ENCODE measurements around the gene KDELR3.

The KDELR3 gene

GRCh38 chr22:38428714-38429113 is 39.2 kb upstream of the KDELR3 start:
- no peak overlapping the region for H3K4me3 ChIP-seq (ENCODE audit: low read depth, low read length)
- TF ChIP-seq POLR2A (IDR thresholded peaks at IDR 0.05; ENCODE audit: extremely low read depth, insufficient read length) (no peak), CTCF (IDR thresholded peaks at IDR 0.05; ENCODE audit: low read depth, low read length) (no peak), MAX (IDR thresholded peaks at IDR 0.05; ENCODE audit: low read depth, low read length) (no peak), MYC (IDR thresholded peaks at IDR 0.05; ENCODE audit: low read depth, low read length) (no peak)
- no peak for DNase-seq (ENCODE audit: low read depth)

GRCh38 chr22:38429499-38430068 is 38.3 kb upstream of the KDELR3 start:
- DNase-seq (ENCODE audit: low read depth), result no peak
- no peak overlapping the region for H3K4me3 ChIP-seq (ENCODE audit: low read depth, low read length)
- TF ChIP-seq MYC (IDR thresholded peaks at IDR 0.05; ENCODE audit: low read depth, low read length), result no peak
- TF ChIP-seq CTCF (IDR thresholded peaks at IDR 0.05; ENCODE audit: low read depth, low read length), result no peak
- TF ChIP-seq POLR2A (IDR thresholded peaks at IDR 0.05; ENCODE audit: extremely low read depth, insufficient read length), result no peak
- TF ChIP-seq MAX (IDR thresholded peaks at IDR 0.05; ENCODE audit: low read depth, low read length), result no peak

- no peak overlapping the region for H3K4me3 ChIP-seq (ENCODE audit: low read depth, low read length)
- TF ChIP-seq MAX (IDR thresholded peaks at IDR 0.05; ENCODE audit: low read depth, low read length) (no peak), POLR2A (IDR thresholded peaks at IDR 0.05; ENCODE audit: extremely low read depth, insufficient read length) (no peak), MYC (IDR thresholded peaks at IDR 0.05; ENCODE audit: low read depth, low read length) (no peak), CTCF (IDR thresholded peaks at IDR 0.05; ENCODE audit: low read depth, low read length) (no peak)
- DNase-seq (ENCODE audit: low read depth), result no peak
Measured at GRCh38 chr22:38431266-38432010, 36.5 kb upstream of the KDELR3 start.

- no peak for DNase-seq (ENCODE audit: low read depth)
- TF ChIP-seq MYC (IDR thresholded peaks at IDR 0.05; ENCODE audit: low read depth, low read length) (no peak), CTCF (IDR thresholded peaks at IDR 0.05; ENCODE audit: low read depth, low read length) (no peak), POLR2A (IDR thresholded peaks at IDR 0.05; ENCODE audit: extremely low read depth, insufficient read length) (no peak), MAX (IDR thresholded peaks at IDR 0.05; ENCODE audit: low read depth, low read length) (no peak)
- no peak overlapping the region for H3K4me3 ChIP-seq (ENCODE audit: low read depth, low read length)
Measured at GRCh38 chr22:38432264-38432663, 35.6 kb upstream of the KDELR3 start.

- no peak overlapping the region for H3K4me3 ChIP-seq (ENCODE audit: low read depth, low read length)
- DNase-seq (ENCODE audit: low read depth), result no peak
- TF ChIP-seq MYC (IDR thresholded peaks at IDR 0.05; ENCODE audit: low read depth, low read length) (no peak), MAX (IDR thresholded peaks at IDR 0.05; ENCODE audit: low read depth, low read length) (no peak), POLR2A (IDR thresholded peaks at IDR 0.05; ENCODE audit: extremely low read depth, insufficient read length) (no peak), CTCF (IDR thresholded peaks at IDR 0.05; ENCODE audit: low read depth, low read length) (no peak)
Measured at GRCh38 chr22:38433871-38434270, 34.0 kb upstream of the KDELR3 start.
